ENCODE measurements around the gene SENP3. TPM values are rescaled to one million over a fixed set of nuclear protein-coding genes. Genes with fewer than 3 reads are reported as not detected.
A peak's percentile ranks its signal among the peaks of the same experiment; 100 is the strongest.

SENP3 gene
- total and polyA plus RNA-seq, 8 donors: 14.7 to 33.1 (median 17.2) TPM

- WGBS, 2 donors: 59 to 66% methylated on average over 9 of the region's 9 CpGs
- H3K27me3 ChIP-seq: no peaks in the 10 kb centered on the region
- no peak for FAIRE-seq
- DNase-seq: peak in 1 of 6 donors; percentile 46
- intact Hi-C loops (cut with DNase I): loop anchor here in 1 of 3 donors (10.0 kb wide), 1 partner anchor 232 kb away; the partner anchor contains the start of genes KCTD11 and TMEM95
- peaks cover 0 to 7% (median 0%) of the 10 kb centered on the region in 3 donors for H3K36me3 ChIP-seq
- TF ChIP-seq CTCF (IDR thresholded peaks at IDR 0.05): no peak
- H3K9me3 ChIP-seq: no peaks in the 10 kb centered on the region
- no peak overlapping the region for H3K27ac ChIP-seq
- H3K4me3 ChIP-seq: no peak overlapping the region
- ATAC-seq: no peak
- H3K4me1 ChIP-seq: peaks cover 10 to 24% (median 11%) of the 10 kb centered on the region in 3 donors
These were observed 25.1 kb downstream of the SENP3 start for GRCh38 chr17:7586673-7587419.

- H3K4me1 ChIP-seq: peaks cover 8 to 18% (median 9%) of the 10 kb centered on the region in 3 donors
- H3K4me3 ChIP-seq: no peak overlapping the region
- H3K27me3 ChIP-seq: no peaks in the 10 kb centered on the region
- intact Hi-C loops (cut with DNase I): loop anchor here in 1 of 3 donors (10.0 kb wide), 1 partner anchor 233 kb away; the partner anchor contains the start of genes KCTD11 and TMEM95
- H3K27ac ChIP-seq: no peak overlapping the region
- DNase-seq (peak in 1 of 6 donors; percentile 25), FAIRE-seq (no peak), ATAC-seq (no peak)
- no peaks in the 10 kb centered on the region for H3K9me3 ChIP-seq
- no peak for TF ChIP-seq CTCF (IDR thresholded peaks at IDR 0.05)
- peaks cover 0 to 15% (median 0%) of the 10 kb centered on the region in 3 donors for H3K36me3 ChIP-seq
- 83 to 85% methylated on average over 12 of the region's 12 CpGs for WGBS, 2 donors
These were observed 25.9 kb downstream of the SENP3 start for GRCh38 chr17:7587420-7588151.

GRCh38 chr17:7588553-7589203 is 27.0 kb downstream of the SENP3 start:
- no peaks in the 10 kb centered on the region for H3K9me3 ChIP-seq
- TF ChIP-seq CTCF (IDR thresholded peaks at IDR 0.05): no peak
- H3K36me3 ChIP-seq: peaks cover 0 to 25% (median 0%) of the 10 kb centered on the region in 3 donors
- FAIRE-seq: no peak
- no peaks in the 10 kb centered on the region for H3K27me3 ChIP-seq
- 75 to 79% methylated on average over 22 to 30 of the region's 30 CpGs for WGBS, 2 donors
- no peak for ATAC-seq
- peaks cover 0 to 11% (median 0%) of the 10 kb centered on the region in 3 donors for H3K4me1 ChIP-seq
- peak overlapping the region in 2 of 4 donors; percentile 13 to 26 for H3K4me3 ChIP-seq
- peak in 1 of 6 donors; percentile 22 for DNase-seq
- intact Hi-C loops (cut with DNase I): loop anchor here in 1 of 3 donors (10.0 kb wide), 1 partner anchor 234 kb away; the partner anchor contains the start of genes KCTD11 and TMEM95
- no peak overlapping the region for H3K27ac ChIP-seq

DNA sequence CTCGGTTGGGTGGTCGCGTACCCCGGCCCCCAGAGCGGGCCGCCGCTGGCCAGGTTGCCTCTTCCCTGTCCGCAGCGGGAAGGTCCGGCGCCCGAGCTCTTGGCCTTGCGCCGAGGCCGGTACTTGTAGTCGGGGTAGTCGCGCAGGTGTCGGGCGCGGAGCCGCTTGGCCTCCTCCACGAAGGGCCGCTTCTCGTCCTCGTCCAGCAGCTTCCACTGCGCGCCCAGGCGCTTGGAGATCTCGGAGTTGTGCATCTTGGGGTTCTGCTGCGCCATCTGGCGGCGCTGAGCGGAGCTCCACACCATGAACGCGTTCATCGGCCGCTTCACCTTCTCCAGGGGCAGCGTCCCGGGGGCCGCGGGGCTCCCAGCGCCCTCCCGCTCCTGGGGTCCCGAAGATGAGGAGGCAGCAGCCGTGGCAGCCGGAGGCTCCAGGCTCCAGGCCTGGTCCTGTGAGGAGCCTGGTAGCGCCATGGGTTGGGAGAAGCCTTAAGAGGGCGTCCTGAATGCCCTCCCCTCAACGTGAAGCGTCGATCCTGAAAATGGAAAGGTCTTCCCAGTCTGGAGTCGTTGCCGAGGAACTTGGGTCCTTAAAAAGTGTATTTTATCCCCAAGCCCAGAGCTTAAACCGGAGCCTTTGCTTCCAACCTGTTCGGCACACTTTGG is 27.6 kb downstream of the SENP3 start:
- TF ChIP-seq CTCF (IDR thresholded peaks at IDR 0.05): peak; percentile 69 to 84 (median 81)
- peaks cover 0 to 10% (median 0%) of the 10 kb centered on the region in 3 donors for H3K4me1 ChIP-seq
- H3K4me3 ChIP-seq: peak overlapping the region in 2 of 4 donors; percentile 13 to 26
- H3K36me3 ChIP-seq: peaks cover 0 to 32% (median 6%) of the 10 kb centered on the region in 3 donors
- WGBS, 2 donors: 20 to 21% methylated on average over 56 of the region's 56 CpGs
- FAIRE-seq: no peak
- H3K27ac ChIP-seq: no peak overlapping the region
- H3K9me3 ChIP-seq: no peaks in the 10 kb centered on the region
- no peaks in the 10 kb centered on the region for H3K27me3 ChIP-seq
- DNase-seq: peak; percentile 70 to 91 (median 83)
- intact Hi-C loops (cut with DNase I): loop anchor here in 1 of 3 donors (10.0 kb wide), 1 partner anchor 235 kb away; the partner anchor contains the start of genes KCTD11 and TMEM95
- ATAC-seq: peak; percentile 81 to 93 (median 88)

All from pancreas (tissue), 10 donors.